Activated CD8-positive, alpha-beta memory T cell treated with anti-CD3 and anti-CD28 coated beads for 48 hours (primary cell): ENCODE measurements around the gene PITPNM1.
"Not testable (repeated sequence)": the region's sequence is repeated elsewhere in the genome, so short reads cannot be mapped to it uniquely, and the experiment has no call there.

Experiments
- DNase-seq, 3 experiments: peaks; one replicate each; pipeline ENCODE4 v3.0.0-alpha.2; 2020; ENCODE audit warnings: low read depth in 2 of 3, low spot score in 2 of 3

The PITPNM1 gene

DNA sequence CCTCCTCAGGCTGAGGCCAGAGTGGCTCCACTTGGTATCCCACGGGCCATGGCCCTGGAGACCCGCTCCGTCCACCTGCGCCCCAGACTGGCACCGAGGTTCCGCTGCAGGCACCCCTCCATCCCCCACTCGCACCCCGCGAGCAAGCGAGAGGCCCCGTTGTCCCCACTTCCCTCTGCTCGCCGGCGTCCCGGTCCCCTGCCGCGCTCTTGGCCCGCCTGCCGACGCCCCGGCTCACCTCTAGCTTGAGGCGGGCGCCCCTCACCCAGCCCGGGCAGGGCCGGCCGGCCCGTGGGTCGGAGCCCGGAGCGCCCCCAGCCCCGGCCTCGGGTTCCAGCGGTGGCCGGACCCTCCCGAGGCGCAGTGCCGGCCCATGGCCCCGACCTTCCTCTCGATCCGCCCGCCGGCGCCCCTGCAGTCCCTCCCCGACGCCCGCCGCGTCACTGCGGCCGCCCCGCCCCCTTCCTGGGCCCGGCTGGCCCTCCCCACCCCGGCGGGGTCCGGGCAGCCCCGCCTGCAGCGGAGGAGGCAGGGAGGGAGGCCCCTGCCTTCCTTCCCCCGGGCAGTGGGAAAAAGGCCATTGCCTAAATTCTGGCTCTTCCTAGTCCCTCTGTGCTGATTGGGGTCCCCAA is at the start of gene PITPNM1:
PITPNM1 (minus strand) TSS at position 414 of the 632 bp plus-strand sequence. CDS start 1,183 bp downstream, outside the sequence.
- peak in 2 of 3 experiments; percentile 53 to 74 for DNase-seq

DNA sequence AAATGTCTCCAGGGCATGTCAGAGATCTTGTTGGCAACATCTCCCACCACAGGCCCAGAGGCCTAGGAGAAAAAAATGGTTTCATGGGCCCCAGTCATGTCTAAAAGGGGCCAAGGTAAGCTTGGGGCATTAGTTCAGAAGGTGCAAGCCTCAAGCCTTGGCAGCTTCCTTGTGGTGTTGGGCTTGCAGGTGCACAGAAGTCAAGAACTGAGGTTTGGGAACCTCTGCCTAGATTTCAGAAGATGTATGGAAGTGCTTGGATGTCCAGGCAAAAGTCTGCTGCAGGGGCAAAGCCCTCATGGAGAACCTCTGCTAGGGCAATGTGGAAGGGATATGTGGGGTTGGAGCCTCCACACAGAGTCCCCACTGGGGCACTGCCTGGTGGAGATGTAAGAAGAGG is 46.5 kb upstream of the PITPNM1 start:
- DNase-seq = not testable (repeated sequence)

DNA sequence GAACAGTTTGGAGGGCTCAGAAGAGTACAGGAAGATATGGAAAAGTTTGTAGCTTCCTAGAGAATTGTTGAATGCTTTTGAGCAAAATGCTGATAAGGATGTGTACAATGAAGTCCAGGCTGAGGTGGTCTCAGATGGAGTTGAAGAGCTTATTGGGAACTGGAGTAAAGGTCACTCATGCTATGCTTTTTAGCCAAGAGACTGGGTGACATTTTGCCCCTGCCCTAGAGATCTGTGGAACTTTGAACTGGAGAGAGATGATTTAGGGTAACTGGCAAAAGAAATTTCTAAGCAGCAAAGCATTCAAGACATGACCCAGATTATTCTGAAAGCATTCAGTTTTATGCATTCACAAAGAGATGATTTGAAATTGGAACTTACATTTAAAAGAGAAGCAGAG is 46.0 kb upstream of the PITPNM1 start:
- DNase-seq = no peak

DNA sequence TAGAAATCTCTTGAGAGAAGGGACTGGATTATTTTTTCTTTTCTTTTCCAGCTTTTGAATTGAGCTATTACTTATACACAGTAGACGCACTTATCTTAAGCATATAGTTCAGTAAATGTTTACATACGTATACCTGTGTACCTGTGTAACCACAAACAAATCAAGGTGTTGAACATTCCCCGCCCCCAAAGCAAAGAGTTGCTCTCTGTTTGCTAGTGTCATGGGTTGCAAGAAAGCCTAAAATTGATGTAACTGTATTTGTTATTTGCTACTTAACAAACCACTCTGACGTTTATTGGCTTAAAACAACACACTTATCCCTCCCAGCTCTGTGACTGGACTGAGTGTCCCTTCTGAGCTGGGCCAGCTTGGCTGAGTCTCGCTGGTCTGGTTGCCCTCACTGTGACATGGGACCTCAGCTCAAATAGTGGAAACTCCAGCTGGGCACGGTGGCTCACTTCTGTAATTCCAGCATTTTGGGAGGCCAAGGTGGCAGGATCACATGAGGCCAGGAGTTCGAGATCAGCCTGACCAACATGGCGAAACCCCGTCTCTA is 43.5 kb upstream of the PITPNM1 start:
- no peak for DNase-seq

DNA sequence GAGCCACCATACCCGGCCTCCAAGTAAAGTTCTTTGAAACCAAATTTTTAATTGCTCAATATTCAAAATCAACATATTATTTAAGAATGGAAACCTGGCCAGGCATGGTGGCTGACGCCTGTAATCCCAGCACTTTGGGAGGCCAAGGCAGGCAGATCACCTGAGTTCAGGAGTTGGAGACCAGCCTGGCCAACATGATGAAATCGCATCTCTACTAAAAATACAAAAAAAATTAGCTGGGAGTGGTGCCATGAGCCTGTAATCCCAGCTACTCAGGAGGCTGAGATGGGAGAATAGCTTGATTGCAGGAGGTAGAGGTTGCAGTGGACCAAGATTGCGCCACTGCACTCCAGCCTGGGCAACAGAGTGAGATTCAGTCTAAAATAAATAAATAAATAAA is 42.9 kb upstream of the PITPNM1 start:
- DNase-seq = not testable (repeated sequence)

DNA sequence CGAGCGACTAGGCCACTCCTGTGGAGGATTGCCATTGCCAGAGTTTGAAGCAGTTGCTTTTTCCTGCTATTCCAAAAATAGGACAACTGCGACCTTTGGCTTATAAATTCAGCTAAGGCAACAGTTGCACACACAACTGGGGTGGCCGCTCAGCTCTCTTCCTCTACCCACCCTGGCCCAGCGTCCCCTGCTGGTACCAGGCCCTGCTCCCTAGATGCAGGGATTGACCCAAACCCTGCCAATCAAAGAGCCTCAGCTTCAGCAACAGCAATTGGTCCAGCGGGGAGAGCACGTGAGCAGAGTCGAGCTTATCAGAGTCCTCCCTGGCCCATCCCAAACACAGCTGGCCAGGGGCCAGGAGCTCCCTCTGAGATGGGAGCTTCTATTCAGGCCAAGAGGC is 40.1 kb upstream of the PITPNM1 start:
- DNase-seq = no peak

DNA sequence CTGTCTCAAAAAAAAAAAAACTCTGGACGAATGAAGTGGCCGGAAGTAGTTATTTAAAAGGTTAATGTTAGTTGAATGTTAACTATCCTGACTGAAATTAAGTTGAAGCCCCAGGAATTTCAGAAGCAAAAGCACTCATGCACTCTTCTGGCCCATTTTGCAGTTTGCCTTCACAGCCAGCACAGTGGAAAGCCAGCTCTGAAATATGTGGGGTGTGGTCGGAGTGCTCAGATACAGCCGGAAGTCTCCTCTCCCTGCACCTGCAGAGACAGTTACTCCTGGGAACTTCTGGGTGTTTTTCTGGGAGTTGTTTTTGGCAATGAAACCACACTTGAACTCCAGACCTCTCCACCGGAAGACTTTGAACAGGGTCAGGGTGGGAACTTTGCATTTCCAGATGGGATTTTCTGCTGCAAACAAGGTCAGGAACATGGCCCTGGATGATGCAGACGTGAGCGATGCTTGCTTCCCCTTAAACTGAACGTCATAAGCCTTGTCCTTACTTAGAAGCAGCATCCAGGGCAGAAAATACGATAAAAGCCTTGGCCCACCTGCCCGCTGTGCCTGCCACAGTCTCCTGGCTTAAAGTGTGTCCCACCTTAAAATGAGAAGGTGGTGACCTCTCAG is 39.6 kb upstream of the PITPNM1 start:
- no peak for DNase-seq

DNA sequence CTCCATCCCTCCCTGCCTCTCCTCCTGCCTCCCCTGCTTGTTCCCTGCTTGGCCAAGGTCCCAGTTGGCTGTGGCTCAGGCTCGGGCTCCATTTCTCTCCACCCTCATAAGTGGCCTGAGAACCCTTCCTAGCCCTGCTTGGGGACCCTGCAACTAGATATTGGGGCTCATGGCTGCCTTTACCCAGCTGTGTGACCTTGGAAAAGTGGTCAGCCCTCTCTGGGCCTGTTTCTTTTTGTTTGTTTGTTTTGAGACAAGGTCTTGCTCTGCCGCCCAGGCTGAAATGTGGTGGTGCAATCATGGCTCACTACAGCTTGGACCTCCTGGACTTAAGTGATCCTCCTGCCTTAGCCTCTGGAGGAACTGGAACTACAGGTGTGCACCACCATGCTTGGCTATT is 38.4 kb upstream of the PITPNM1 start:
- DNase-seq = no peak

DNA sequence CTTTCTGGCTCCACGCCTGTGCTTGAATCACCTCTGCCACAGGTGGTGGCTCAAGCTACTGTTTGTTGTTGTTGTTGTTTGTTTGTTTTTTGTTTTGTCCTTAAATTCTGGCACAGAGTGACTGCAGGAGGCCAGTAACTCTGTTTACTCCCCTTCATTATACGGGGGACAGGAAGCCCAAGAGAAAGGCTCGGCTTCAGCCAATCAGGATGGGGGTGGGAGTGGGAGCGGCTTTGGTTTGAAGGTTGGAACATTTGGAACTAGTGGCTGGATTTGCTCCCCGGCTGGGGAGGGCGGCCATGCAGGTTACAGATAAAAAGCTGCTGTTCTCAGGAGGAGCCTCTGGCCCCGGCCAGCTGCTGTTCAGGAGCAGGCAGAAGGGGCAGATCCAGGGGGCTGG is 37.8 kb upstream of the PITPNM1 start:
- DNase-seq = no peak

DNA sequence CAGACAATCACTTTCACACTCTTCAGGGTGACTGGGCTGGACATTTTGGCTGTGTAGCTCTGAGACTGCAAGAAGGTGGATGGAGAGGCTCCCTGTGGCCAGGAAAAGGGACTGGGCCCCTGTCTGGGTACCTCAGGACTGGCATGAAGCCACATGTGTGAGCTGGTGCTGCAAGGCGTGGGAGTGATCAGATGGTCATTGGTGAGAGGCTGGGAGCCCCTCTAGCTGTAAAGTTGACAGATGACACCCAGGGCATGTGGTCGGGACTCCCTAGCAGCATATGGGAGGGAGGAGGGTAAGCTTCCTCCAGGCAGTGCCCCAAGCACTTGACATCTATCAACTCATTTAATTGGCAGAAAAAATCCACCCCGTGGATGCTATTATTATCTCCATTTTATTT is 37.0 kb upstream of the PITPNM1 start:
- no peak for DNase-seq

DNA sequence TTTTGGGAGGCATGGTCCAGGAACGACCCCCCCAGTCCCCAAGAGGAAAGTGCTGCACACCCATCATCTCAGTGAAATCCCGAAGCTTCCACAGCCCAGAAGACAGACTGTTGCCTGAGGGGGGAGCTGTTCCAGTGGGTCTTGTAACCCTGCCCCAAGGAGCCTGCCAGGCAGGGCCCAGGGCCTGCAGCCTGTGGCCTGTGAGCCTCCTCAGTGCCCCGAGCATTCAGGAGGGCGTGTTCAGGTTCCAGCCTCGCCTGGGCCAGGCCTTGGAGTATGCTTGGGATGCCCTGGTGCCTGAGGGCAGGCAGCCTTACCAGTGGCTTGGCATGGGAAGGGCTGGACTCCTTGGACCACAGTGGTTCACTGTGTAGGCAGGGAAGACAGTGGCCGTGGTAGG is 36.0 kb upstream of the PITPNM1 start:
- no peak for DNase-seq

DNA sequence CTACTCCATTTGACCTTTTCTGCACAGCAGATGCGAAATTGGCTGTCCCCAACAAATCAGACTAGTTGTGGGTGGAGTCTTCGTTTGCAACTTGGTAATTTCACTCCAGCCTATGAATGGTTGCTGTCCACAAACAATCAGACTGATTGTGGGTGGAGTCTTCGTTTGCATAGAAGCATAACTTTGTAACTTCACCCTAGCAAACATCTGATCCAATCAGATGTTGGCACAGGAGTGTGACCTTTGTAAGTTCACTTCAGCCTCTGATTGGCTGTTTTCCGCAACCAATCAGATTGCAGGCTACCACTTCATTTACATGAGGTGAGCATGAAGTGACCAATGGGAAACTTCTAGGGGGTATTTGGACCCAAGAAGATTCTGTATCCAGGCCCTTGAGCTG is 34.4 kb upstream of the PITPNM1 start:
- DNase-seq = no peak

DNA sequence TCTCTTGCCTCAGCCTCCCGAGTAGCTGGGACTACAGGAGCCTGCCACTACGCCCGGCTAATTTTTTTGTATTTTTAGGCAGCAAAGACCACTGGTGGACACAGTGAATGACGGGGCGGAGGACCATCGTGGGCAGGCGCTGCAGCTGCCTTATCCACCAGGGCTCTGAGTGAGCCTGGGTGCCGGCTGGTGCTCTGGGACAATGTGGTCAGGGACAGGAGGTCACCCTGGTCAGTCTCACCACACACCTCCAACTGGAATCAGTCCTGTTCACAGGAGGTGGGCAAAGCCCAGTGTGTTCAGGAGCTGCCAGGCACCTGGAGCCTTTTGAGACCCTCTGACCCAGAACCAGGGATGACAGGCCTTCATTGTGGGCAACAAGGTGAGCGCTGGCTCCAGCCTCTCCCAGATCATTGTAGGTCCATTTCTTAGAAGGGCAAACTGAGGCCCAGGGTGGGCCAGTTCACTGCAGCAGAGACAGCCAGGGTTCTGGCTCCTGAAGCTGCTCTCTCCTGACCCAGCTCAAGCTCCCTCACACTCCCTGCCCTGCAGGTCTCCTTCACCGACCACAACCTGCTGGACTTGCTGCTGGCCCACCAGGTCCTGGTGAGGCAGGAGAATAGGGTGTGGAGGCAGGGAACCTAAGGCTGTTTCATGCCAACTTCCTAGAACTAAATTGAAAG is 33.8 kb upstream of the PITPNM1 start:
- no peak for DNase-seq

DNA sequence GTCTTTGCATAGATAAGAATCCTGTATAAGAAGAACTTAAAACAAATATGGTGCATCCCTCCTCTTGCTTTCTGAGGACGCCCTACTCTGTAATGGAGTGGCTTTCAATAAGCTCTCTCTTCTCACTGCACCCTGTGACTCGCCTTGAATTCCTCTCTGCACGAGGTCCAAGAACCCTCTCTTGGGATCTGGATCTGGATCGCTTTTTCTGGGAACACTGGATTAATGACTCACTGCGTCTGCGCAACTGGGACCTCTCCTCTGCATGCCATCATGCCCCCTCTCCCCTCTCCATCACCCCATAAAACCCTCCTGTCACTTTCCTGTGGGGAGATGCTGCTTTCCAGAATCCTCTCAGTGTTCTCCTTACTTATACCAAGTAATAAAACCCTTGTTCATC is 33.1 kb upstream of the PITPNM1 start:
- DNase-seq = no peak

DNA sequence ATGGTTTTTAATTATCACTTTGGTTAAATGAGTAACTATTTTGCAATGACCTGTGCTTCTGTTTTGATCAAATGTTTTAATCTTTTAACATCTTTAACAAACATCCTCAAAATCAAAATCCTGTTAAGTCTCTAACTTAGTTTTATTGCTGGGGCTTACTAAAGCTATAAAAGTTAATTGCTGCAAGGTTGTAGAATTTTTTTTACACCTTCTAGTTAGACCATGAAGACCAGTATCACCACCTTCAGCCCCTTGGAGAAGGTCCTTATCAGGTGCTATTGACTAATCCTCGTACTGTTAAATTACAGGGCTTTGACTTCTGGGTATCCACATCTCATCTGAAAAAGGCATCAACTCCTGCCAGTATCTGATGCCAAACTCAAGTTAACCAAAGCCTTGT is 30.4 kb upstream of the PITPNM1 start:
- DNase-seq = no peak

DNA sequence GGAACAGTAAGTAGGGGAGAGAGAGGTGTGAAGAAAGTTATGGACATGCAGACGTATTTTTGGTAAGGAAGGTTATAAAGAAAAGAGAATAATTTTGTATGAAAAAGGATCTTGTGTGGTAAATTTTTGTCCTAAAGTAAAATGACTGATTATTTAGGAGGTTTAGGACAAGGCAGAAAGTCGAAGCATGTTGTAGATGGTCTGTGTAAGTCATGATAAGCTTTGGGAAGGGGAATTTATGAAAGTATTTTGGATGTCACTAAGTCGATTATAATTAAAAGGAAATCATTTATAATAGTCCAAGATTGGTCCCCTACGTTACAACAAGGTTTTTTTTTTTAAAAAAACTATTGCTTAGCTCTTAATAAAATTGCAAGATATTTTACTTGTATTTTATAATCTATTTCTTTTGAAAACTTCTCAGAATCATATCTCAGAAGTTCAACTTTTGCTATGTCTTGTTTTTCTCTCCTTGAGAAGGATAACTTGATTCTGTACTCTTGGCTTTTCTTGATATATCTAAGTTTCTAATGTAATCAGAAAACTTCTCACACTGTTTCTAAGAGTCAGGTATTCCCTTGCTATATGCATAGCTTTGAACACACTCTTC is 29.0 kb upstream of the PITPNM1 start:
- DNase-seq = no peak

DNA sequence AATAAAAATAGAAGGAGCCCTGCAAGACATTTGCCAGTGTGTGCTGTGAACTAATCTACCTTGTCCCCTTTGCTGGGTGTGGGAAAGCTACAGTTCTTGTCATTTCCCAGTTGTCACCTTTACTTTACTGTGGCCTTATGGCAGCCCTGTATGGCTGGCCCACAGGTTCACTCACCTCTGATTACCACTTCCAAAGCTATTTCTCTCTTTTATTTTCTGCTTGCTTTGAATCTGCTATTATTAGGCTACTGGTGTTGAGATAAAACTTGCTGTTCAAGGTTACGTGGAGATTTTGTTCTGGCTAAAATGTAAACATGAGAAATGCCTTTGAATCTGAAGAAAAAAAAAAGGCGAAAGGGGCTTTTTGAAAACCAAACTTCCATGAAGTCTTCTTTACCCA is 27.7 kb upstream of the PITPNM1 start:
- no peak for DNase-seq

DNA sequence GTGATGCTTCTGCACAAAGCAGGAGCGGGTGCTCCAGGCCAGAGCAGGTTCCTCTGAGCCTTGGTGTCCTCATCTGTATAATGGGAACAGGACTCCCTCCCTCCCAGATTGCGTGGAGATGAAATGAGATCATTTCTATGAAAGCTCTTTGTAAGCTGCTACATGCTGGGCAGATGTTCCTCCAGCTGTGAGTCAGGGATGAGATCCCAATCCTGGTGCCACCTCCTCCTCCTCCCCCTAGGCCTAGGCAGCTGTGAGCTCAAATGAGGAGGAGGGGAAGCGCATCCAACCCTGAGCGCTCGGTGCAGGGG is 25.1 kb upstream of the PITPNM1 start:
- no peak for DNase-seq

DNA sequence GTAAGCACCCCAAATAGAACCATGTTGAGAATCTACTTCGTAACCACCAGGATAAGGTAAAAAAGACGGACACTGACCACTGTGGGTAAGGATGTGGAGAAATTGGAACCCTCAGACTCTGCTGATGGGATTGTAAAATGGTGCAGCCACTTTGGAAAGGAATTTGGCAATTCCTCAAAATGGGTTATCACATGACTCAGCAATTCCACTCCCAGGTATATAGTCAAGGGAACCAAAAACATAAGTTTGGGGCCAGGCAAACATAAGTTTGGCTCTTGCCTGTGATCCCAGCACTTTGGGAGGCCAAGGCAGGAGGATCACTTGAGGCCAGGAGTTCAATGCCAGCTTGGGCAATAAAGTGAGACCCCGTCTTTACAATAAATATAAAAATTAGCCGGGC is 23.2 kb upstream of the PITPNM1 start:
- no peak for DNase-seq

DNA sequence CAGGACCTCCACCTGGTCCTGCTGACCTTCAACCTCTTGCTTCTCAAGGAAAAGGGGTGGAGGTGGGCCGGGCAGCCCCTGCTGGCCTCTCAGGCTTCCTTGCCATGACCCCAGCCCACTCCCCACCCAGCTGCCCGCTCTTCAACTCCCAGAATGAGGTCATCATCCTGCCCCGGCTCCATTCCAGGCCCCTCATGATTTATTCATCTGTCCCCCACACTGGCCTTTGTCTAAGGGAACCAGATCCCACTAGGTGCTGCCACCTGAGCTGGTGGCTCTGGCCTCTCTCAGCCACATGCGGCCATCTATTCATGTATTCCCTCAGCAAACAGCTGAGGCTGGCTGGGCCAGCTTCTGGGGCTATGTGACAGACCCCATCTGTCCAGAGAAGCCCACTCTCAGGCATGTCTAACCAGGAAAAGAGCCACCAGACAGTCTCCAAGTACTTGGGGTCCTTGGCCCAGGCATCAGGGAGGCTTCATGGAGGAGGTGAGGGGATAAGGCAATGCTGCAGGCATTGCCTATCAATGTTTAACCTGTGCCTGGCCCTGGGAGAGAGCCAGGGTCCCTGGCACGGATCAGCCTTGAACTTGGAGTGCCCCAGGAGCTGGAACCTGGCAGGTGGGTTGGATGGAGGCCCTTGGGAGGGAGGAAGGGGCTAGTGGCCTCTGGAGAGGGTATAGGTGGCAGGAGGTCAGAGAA is 20.3 kb upstream of the PITPNM1 start:
- DNase-seq = no peak

DNA sequence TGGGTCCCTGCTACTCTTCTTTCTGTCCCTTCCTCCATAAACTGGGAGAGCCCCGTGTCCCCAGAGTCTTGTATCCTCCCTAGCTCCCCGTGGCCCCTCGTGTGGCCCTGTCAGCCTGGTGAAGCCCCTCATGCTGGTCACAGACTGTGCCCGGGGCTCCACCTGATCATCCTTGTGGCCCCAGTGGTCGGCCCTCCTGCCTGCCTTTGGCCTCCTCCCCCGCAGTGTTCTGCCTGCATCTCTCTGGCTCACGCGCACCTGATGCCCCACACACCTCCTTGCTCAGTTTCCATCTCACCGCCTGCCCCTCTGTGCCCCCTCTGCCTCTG is 19.3 kb upstream of the PITPNM1 start:
- DNase-seq = no peak
